ENCODE results near the gene ABCG8.

- TF ChIP-seq POLR2A (IDR thresholded peaks at IDR 0.05) (no peak), CTCF (IDR thresholded peaks at IDR 0.05) (no peak)
Measured at GRCh38 chr2:43889416-43889815, 50.6 kb downstream of the ABCG8 start.

Data from lower leg skin (tissue), 3 donors.